Endodermal cell (in vitro differentiated cells): ENCODE results near the gene TNRC6C. TPM values are rescaled to one million over a fixed set of nuclear protein-coding genes. Genes with fewer than 3 reads are reported as not detected.
"Not testable (repeated sequence)": the region's sequence is repeated elsewhere in the genome, so short reads cannot be mapped to it uniquely, and the experiment has no call there.

Experiments used
- DNase-seq: peaks from one replicate; pipeline ENCODE4 v3.0.0-alpha.2; 2017
- H3K27ac ChIP-seq: 2 replicates; pipeline ENCODE4 v1.5.1; 2013; ENCODE audit warnings: mild to moderate bottlenecking, low read depth, low read length, moderate library complexity
- H3K27me3 ChIP-seq: 2 replicates; pipeline ENCODE4 v1.6.1; 2013; ENCODE audit warnings: mild to moderate bottlenecking, low read length, moderate library complexity; ENCODE audit not compliant: insufficient read depth, control insufficient read depth, poor library complexity, severe bottlenecking
- H3K36me3 ChIP-seq: 2 replicates; pipeline ENCODE4 v1.7.0; 2013; ENCODE audit warnings: mild to moderate bottlenecking, low read length, moderate library complexity; ENCODE audit not compliant: control insufficient read depth, insufficient read depth
- H3K4me1 ChIP-seq: one replicate; pipeline ENCODE4 v1.7.0; 2013; ENCODE audit warnings: low read length; ENCODE audit not compliant: control insufficient read depth, insufficient read depth
- H3K4me3 ChIP-seq: 2 replicates; pipeline ENCODE4 v1.5.1; 2013; ENCODE audit warnings: mild to moderate bottlenecking, low read length, moderate library complexity
- H3K9ac ChIP-seq: 2 replicates; pipeline ENCODE4 v1.6.1; 2013; ENCODE audit warnings: mild to moderate bottlenecking, low read length, moderate library complexity; ENCODE audit not compliant: poor library complexity, severe bottlenecking; ENCODE audit errors: extremely low read depth
- H3K9me3 ChIP-seq: 2 replicates; pipeline ENCODE4 v1.6.1; 2013; ENCODE audit warnings: mild to moderate bottlenecking, low read length, moderate library complexity; ENCODE audit not compliant: control insufficient read depth
- H3K27ac Mint-ChIP-seq: 2 replicates; pipeline ENCODE4 v1.8.0; 2020; ENCODE audit warnings: mixed read lengths
- H3K27me3 Mint-ChIP-seq: 2 replicates; pipeline ENCODE4 v1.8.0; 2021; ENCODE audit warnings: mild to moderate bottlenecking, mixed read lengths; ENCODE audit not compliant: insufficient read depth
- H3K36me3 Mint-ChIP-seq: 2 replicates; pipeline ENCODE4 v1.8.0; 2020; ENCODE audit warnings: low read depth, mixed read lengths
- H3K4me1 Mint-ChIP-seq: 2 replicates; pipeline ENCODE4 v1.8.0; 2020; ENCODE audit warnings: mixed read lengths
- H3K4me3 Mint-ChIP-seq: 2 replicates; pipeline ENCODE4 v1.8.0; 2020; ENCODE audit warnings: mild to moderate bottlenecking, moderate library complexity, mixed read lengths
- H3K9me3 Mint-ChIP-seq: 2 replicates; pipeline ENCODE4 v1.8.0; 2020; ENCODE audit warnings: mild to moderate bottlenecking, mixed read lengths
- CTCF ChIP-seq: fragments of 200-600 bp; sonication (generic); conservative IDR thresholded peaks from 2 replicates; pipeline ENCODE4 v1.5.0; 2021; ENCODE audit warnings: antibody characterized with exemption, mild to moderate bottlenecking
- WGBS, 2 experiments: methylation state at CpG; one replicate each; pipeline versions ENCODE4 v1.1.5 to v1.1.7; 2013; ENCODE audit warnings: missing lambda C conversion rate in 2 of 2, mixed read lengths in 1 of 2; ENCODE audit not compliant: insufficient coverage in 1 of 2, insufficient read length in 1 of 2; 5-methylcytosine and 5-hydroxymethylcytosine counted together
- total RNA-seq, 2 donors: library from RNA; stranded (reverse); fragmentation: NEBNext Ultra II Directional in 1 of 2; extraction: Animal tissue kit (Norgen Biotek cat#: 25700) in 1 of 2; gene quantifications; 2 replicates in 1 of 2; 3 replicates in 1 of 2; pipeline ENCODE4 v1.2.1, GENCODE V29; 2021

Gene TNRC6C
- total RNA-seq, 2 donors from 2014 or later = 22.4 to 40.2 TPM

- Histone ChIP-seq H3K4me3 (no peak overlapping the region), H3K27me3 (no peaks in the 10 kb centered on the region), H3K27ac (no peak overlapping the region), H3K36me3 (no peaks in the 10 kb centered on the region), H3K9me3 (no peaks in the 10 kb centered on the region), H3K4me1 (no peaks in the 10 kb centered on the region), H3K9ac (no peak overlapping the region)
- Mint-ChIP-seq H3K27me3 (peaks cover 17% of the 10 kb centered on the region), H3K36me3 (no peaks in the 10 kb centered on the region), H3K27ac (no peak overlapping the region), H3K9me3 (no peaks in the 10 kb centered on the region), H3K4me1 (peaks cover 3% of the 10 kb centered on the region), H3K4me3 (no peak overlapping the region)
- WGBS, 2 experiments = 85 to 92% methylated on average over 2 to 17 of the region's 17 CpGs
- no peak for TF ChIP-seq CTCF
- peak; percentile 76 for DNase-seq
Observed at GRCh38 chr17:78138204-78139060, 179.9 kb downstream of the TNRC6C start.

GRCh38 chr17:78139861-78140168 is 181.3 kb downstream of the TNRC6C start:
- not testable (repeated sequence) for DNase-seq, H3K4me3 Mint-ChIP-seq, H3K36me3 ChIP-seq, H3K4me3 ChIP-seq, H3K27me3 ChIP-seq, H3K9me3 ChIP-seq, H3K9ac ChIP-seq, H3K27ac ChIP-seq, H3K36me3 Mint-ChIP-seq, H3K27ac Mint-ChIP-seq, H3K4me1 Mint-ChIP-seq, H3K9me3 Mint-ChIP-seq, H3K4me1 ChIP-seq
- WGBS, 2 experiments = 94 to 98% methylated on average over 12 of the region's 12 CpGs
- H3K27me3 Mint-ChIP-seq = peaks cover 12% of the 10 kb centered on the region

GRCh38 chr17:78140169-78141051 is 181.9 kb downstream of the TNRC6C start:
- Mint-ChIP-seq H3K4me1 (no peaks in the 10 kb centered on the region), H3K36me3 (no peaks in the 10 kb centered on the region), H3K27ac (no peak overlapping the region), H3K27me3 (peaks cover 12% of the 10 kb centered on the region), H3K9me3 (no peaks in the 10 kb centered on the region), H3K4me3 (peak overlapping the region; percentile 31)
- Histone ChIP-seq H3K27ac (no peak overlapping the region), H3K4me3 (no peak overlapping the region), H3K9ac (no peak overlapping the region), H3K4me1 (no peaks in the 10 kb centered on the region), H3K9me3 (no peaks in the 10 kb centered on the region), H3K27me3 (no peaks in the 10 kb centered on the region), H3K36me3 (no peaks in the 10 kb centered on the region)
- DNase-seq = peak; percentile 100
- 42 to 57% methylated on average over 37 to 58 of the region's 58 CpGs for WGBS, 2 experiments
- TF ChIP-seq CTCF = no peak
